ENCODE data around the gene SLC7A5. TPM values are rescaled to one million over a fixed set of nuclear protein-coding genes. Genes with fewer than 3 reads are reported as not detected.

The SLC7A5 gene
- polyA plus RNA-seq, 1 experiment: 17.9 TPM

DNA sequence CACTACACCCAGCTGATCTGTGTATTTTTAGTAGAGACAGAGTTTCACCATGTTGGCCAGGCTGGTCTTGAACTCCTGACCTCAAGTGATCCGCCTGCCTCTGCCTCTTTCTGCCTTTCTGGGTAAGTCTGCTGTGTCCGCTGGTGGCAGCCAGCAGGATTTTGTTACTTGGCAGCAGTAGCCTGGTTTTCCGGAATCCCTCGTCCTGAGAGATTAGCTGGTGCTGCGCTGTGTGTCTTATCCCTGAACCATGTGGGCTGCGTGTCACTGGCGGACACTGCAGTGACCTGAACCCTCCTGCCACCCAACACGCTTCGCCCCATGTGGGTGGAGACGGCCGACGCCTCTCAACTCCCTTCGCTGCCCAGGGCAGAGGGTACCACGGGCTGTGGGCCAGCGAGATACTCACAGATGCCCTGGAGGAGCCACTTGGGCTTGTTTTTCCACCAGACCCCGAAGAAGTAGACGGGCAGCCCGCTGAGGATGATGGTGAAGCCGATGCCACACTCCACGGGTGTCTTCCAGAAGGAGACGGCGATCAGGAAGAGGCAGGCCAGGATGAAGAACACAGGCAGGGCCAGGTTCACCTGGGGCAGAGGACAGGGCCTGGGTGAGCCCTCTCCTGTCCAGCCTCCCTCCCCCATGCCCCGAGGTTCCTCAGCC lies 35.2 kb downstream of the SLC7A5 start:
- no peak overlapping the region for H3K4me3 ChIP-seq (ENCODE audit: low read depth, low read length)
- CTCF ChIA-PET: interaction anchor here (1.0 kb wide), 1 partner anchor 16 kb away, joined by 4 read pairs; no protein-coding TSS in a partner anchor
- H3K27ac ChIP-seq (ENCODE audit: low read depth, low read length): no peak overlapping the region
- no peaks in the 10 kb centered on the region; the same call in 1 of the 2 replicates for H3K9me3 ChIP-seq (ENCODE audit: control insufficient read depth, insufficient read depth, low read length)
- no peak for DNase-seq (ENCODE audit: low read depth, low spot score)
- POLR2A ChIA-PET: no interaction called here
- H3K27me3 ChIP-seq (ENCODE audit: control insufficient read depth, insufficient read depth, low read length): no peaks in the 10 kb centered on the region
- TF ChIP-seq, protein P1, sequence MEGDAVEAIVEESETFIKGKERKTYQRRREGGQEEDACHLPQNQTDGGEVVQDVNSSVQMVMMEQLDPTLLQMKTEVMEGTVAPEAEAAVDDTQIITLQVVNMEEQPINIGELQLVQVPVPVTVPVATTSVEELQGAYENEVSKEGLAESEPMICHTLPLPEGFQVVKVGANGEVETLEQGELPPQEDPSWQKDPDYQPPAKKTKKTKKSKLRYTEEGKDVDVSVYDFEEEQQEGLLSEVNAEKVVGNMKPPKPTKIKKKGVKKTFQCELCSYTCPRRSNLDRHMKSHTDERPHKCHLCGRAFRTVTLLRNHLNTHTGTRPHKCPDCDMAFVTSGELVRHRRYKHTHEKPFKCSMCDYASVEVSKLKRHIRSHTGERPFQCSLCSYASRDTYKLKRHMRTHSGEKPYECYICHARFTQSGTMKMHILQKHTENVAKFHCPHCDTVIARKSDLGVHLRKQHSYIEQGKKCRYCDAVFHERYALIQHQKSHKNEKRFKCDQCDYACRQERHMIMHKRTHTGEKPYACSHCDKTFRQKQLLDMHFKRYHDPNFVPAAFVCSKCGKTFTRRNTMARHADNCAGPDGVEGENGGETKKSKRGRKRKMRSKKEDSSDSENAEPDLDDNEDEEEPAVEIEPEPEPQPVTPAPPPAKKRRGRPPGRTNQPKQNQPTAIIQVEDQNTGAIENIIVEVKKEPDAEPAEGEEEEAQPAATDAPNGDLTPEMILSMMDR (IDR thresholded peaks at IDR 0.05; ENCODE audit: low read depth, low read length): no peak

DNA sequence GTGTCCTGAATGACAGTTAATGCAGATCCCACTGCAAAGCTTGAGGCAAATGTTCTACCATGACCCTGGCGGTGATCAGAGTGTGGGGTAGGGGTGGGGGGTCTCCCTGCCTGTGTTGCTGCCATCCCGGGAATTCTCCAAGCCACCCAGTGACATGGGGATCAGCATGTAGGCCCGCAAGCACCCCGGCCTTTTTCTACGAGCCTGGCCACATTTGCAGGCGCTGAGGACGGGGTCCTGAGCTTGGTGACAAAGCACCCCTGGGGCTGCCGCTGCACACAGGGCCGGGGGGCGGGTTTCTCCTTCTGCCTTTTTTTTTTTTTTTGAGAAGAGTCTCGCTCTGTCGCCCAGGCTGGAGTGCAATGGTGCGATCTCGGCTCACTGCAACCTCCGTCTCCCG lies 35.8 kb downstream of the SLC7A5 start:
- H3K27ac ChIP-seq (ENCODE audit: low read depth, low read length): no peak overlapping the region
- TF ChIP-seq, protein P1 (IDR thresholded peaks at IDR 0.05; ENCODE audit: low read depth, low read length): no peak
- no peak for DNase-seq (ENCODE audit: low read depth, low spot score)
- H3K9me3 ChIP-seq (ENCODE audit: control insufficient read depth, insufficient read depth, low read length): no peaks in the 10 kb centered on the region; the same call in 1 of the 2 replicates
- CTCF ChIA-PET: interaction anchor here (1.1 to 1.9 kb wide), 2 partner anchors 16 to 55 kb away, joined by 3 to 7 read pairs; no protein-coding TSS in a partner anchor
- no peaks in the 10 kb centered on the region for H3K27me3 ChIP-seq (ENCODE audit: control insufficient read depth, insufficient read depth, low read length)
- POLR2A ChIA-PET: no interaction called here
- H3K4me3 ChIP-seq (ENCODE audit: low read depth, low read length): no peak overlapping the region

DNA sequence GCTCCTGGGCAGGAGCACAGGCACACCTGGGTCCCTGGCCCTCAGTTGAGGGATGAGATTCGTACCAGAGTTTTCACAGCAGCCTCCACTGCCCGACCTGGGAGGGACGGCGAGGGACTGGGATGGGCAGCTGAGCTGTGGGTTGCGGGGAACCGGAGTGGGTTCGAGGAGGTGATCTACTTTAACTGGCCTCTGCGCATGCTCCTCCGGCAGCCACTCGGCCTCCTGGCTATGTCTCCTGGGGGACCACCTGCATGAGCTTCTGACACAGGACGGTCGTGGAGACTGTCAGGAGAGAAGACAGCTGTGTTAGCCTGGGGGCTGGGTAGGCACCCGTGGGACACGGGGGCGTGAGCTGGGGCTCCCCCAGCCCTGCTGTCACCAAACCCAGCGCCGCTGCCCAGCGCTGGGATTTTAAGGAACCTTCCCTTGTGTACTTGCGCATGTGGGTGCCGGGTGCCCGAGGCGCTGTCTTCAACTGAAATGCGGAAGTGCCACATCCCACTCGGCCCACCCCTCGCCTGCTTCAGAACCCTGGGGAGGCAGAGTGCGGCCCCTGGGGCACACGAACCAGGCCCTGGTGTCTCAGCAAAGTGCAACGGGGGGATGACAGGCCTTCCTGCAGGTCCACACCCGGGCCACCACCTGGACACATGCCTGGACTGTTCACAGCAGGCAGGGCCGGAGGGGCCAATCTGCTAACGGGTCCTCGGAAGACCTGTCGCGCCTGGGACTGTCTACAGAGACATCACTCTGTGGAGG lies 36.4 kb downstream of the SLC7A5 start:
- DNase-seq (ENCODE audit: low read depth, low spot score): no peak
- H3K4me3 ChIP-seq (ENCODE audit: low read depth, low read length): no peak overlapping the region
- H3K27ac ChIP-seq (ENCODE audit: low read depth, low read length): no peak overlapping the region
- H3K27me3 ChIP-seq (ENCODE audit: control insufficient read depth, insufficient read depth, low read length): no peaks in the 10 kb centered on the region
- POLR2A ChIA-PET: no interaction called here
- CTCF ChIA-PET: interaction anchor here (1.1 to 1.9 kb wide), 2 partner anchors 17 to 54 kb away, joined by 3 to 7 read pairs; no protein-coding TSS in a partner anchor
- TF ChIP-seq, protein P1 (IDR thresholded peaks at IDR 0.05; ENCODE audit: low read depth, low read length): no peak
- H3K9me3 ChIP-seq (ENCODE audit: control insufficient read depth, insufficient read depth, low read length): no peaks in the 10 kb centered on the region; the same call in 1 of the 2 replicates

DNA sequence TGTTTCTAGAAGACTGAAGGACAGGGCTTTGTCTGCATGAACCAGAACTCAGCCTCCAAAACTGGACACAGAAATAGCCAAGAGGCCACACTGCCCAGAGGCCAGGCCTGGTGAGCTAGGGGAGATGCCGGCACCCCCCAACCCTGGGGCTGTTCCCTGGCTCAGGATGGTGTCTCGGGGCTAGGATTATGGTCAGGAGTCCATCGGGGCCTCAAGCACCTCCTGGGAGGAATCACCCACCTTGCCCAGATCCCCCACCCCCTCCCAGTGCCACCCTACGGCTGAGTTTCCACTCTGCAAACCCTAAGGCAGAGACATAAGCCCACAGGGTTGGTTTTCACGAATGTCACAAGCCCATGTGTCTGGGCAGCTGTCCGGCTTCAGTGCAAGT lies 37.2 kb downstream of the SLC7A5 start:
- DNase-seq (ENCODE audit: low read depth, low spot score): no peak
- H3K9me3 ChIP-seq (ENCODE audit: control insufficient read depth, insufficient read depth, low read length): no peaks in the 10 kb centered on the region; the same call in 1 of the 2 replicates
- no peaks in the 10 kb centered on the region for H3K27me3 ChIP-seq (ENCODE audit: control insufficient read depth, insufficient read depth, low read length)
- no peak overlapping the region for H3K27ac ChIP-seq (ENCODE audit: low read depth, low read length)
- ChIA-PET POLR2A (no interaction called here), CTCF (interaction anchor here (1.1 to 1.9 kb wide), 2 partner anchors 18 to 53 kb away, joined by 3 to 7 read pairs; no protein-coding TSS in a partner anchor)
- no peak overlapping the region for H3K4me3 ChIP-seq (ENCODE audit: low read depth, low read length)
- TF ChIP-seq, protein P1 (IDR thresholded peaks at IDR 0.05; ENCODE audit: low read depth, low read length): no peak
